ENCODE measurements around the gene ZNF892. TPM values are rescaled to one million over a fixed set of nuclear protein-coding genes. Genes with fewer than 3 reads are reported as not detected.

Gene ZNF892
- 0.25 to 0.59 TPM (median 0.35 TPM) in 5 replicates for total RNA-seq (2022; extraction: Qiagen RNA extraction)

GRCh38 chr2:95207111-95207961, at the start of gene ZNF892:
ZNF892 (plus strand) TSS chr2:95207521; CDS start chr2:95207816, 295 bp downstream.

DNA sequence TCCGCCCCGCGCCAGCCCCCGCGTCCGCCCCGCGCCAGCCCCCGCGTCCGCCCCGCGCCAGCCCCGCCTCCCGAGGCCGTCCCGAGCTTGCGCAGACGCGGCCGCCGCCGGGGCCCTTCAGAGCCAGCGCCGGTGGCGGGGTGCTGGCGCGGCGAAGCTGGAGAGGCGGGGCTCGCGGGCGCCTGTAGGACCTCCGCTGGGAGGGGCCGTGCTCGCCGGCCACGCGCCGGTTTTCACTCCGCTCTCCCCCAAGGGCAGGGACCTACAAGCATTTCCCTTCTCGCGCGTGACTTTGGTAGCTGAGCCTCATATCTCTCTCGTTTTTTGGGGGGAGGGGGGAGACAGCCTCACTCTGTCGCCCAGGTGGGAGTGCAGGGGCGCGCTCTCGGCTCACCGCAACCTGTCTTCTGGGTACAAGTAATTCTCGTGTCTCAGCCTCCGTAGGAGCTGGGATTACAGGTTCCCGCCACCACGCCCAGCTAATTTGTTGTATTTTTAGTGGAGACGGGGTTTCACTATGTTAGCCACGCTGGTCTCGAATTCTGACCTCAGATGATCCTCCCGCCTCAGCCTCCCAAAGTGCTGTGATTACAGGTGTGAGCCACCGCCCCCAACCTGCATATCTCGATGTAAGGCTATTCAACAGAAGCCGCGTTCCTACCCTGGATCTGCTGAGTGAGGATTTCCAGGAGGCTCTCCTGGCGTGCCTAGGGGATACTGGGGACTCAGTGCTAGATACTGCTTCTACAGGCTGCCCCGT, 47.5 kb upstream of the ZNF892 start, which contains the start of gene ZNF514:
ZNF514 (minus strand) TSS at position 159 of the 760 bp plus-strand sequence. CDS start 6,595 bp downstream, outside the sequence.

DNA sequence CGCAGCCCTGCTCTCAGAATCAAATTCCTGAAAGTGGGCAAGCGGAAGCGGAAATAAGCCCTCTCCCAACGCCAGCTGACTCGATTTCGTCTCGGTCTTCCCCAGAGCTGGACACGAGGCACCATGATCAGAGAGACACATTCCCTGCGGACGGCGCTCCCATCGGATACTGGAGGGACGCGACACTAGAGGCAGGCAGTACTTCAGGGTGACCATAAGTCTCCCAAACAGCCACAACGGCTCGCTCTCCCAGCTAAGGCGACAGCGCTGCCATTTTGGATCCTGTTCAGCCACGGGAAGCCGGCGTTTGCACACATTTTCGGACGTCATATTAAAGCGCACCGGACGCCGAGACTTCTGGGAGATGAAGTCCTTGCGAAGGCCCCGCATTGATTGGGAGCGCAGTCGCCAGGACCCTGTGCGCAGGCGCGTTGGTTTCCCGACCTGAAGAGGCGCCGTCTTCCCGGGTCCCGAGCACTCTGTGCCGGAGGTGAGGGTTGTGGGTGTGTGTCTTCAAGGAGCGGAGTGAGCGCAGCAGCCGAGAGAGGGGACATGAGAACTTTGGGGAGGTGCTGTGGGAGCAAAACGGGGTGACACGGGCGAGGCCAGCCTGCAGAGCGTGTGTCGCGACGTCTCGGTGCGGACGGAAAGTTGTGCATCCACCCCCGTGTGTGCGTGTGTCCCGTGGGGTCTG, 41.8 kb upstream of the ZNF892 start, which contains the start of gene ZNF2:
ZNF2 (plus strand) TSS at position 439 of the 694 bp plus-strand sequence. CDS start 10,418 bp downstream, outside the sequence.

Other genes with a start within 250 kb of the ZNF892 start
- 0.12 to 0.21 TPM in 2 of 5 replicates, not detected in the others for gene MAL, start 181.8 kb upstream of the ZNF892 start, total RNA-seq (2022; extraction: Qiagen RNA extraction)
- gene MRPS5, start 85.7 kb upstream of the ZNF892 start, total RNA-seq (2022; extraction: Qiagen RNA extraction) = 71.3 to 79.1 TPM (median 72.9 TPM) in 5 replicates
- 5.9 to 7.7 TPM (median 6.2 TPM) in 5 replicates for gene ZNF514, start 47.7 kb upstream of the ZNF892 start, total RNA-seq (2022; extraction: Qiagen RNA extraction)
- 2.8 to 4.8 TPM (median 3.2 TPM) in 5 replicates for gene ZNF2, start 41.7 kb upstream of the ZNF892 start, total RNA-seq (2022; extraction: Qiagen RNA extraction)
- not detected in 5 replicates for gene PROM2, start 66.9 kb downstream of the ZNF892 start, total RNA-seq (2022; extraction: Qiagen RNA extraction)
- 0.97 to 2.3 TPM (median 2.1 TPM) in 5 replicates for gene KCNIP3, start 89.8 kb downstream of the ZNF892 start, total RNA-seq (2022; extraction: Qiagen RNA extraction)
- gene FAHD2A, start 195.2 kb downstream of the ZNF892 start, total RNA-seq (2022; extraction: Qiagen RNA extraction) = 27.8 to 33.1 TPM (median 29.3 TPM) in 5 replicates

Data from A549 treated with Mapracorat at 1 μM for 4 hours (cell line).